Measurements from ENCODE around the gene UQCC5.
"Not testable (repeated sequence)": the region's sequence is repeated elsewhere in the genome, so short reads cannot be mapped to it uniquely, and the experiment has no call there.

The UQCC5 gene

DNA sequence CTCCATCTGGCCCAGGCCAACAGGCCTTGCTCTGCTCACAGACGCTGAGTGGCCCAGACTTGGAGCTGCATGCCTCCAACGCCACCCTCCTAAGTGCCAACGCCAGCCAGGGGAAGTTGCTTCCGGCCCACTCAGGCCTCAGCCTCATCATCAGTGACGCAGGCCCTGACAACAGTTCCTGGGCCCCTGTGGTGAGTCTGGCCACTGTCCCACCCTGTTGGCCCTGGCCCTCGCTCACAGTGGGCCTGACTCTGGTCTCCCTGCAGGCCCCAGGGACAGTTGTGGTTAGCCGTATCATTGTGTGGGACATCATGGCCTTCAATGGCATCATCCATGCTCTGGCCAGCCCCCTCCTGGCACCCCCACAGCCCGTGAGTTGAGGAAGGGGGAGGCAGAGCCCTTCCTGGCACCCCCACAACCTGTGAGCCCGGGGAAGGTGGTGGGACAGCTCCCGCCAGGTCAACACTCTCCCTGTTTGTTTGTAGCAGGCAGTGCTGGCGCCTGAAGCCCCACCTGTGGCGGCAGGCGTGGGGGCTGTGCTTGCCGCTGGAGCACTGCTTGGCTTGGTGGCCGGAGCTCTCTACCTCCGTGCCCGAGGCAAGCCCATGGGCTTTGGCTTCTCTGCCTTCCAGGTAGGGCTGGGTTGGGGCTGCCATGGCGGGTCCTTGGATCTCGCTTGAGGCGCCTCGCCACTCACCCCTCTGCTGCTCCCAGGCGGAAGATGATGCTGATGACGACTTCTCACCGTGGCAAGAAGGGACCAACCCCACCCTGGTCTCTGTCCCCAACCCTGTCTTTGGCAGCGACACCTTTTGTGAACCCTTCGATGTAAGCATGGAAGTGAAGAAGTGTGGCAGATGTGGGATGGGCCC, 12.8 kb upstream of the UQCC5 start:
- ATAC-seq: no peak

DNA sequence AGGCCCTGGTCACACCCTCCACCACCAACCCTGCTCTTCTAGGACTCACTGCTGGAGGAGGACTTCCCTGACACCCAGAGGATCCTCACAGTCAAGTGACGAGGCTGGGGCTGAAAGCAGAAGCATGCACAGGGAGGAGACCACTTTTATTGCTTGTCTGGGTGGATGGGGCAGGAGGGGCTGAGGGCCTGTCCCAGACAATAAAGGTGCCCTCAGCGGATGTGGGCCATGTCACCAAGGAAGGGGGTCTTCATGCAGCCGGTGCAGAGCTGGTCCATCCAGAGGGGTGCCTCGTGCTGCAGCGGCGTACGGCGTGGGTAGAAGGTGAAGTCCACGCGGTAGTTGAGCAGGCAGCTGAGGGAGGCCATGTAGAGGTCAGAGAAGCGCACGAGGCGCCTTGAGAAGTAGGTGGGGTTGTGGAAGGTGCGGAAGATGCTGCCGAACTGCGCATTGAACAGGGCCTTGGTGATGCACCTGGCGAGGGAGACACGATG, 12.1 kb upstream of the UQCC5 start:
- no peak for ATAC-seq

DNA sequence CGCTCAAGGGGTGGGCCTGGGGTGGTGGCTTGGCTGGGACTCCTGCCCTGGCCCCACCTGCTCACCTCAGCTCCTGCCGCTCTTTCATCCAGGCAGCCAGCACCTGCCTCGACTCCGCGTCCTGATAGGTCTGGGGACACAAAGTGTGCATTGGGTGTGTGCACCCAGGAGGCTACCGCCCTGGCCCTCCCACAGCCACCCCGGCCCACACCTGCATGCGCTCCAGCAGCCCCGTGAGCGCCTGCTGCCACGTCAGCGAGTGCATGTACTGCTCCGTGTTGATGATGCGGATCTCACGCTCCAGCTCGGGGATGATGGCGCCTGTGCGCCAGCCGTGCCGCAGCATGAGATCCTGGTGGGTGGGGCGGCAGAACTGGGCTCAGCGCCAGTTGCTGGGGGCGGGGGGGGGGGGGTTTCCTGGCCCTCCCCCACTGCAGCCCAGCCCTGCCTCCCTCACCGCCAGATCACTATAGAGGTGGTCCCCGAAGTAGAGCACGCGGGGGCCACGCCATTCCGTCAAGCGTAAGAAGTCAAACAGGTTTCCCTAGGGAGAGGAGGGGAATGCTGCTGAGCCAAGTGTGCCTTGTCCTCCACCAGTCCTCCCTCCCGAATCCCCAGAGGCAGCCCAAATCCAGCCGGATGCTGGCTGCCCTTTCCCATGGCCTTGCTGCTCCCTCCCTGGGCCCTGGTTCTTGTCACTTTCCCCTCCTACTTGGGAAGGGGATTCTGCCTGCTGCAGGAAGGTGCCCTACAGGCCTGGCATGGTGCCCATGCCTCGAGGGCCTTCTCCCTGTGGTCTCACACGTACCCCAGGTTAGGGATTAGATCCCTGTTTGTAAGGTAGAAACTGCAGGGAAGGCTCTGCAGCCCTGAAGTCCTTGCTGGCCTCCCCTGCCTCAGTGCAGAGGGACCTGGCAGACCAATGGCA, 11.4 kb upstream of the UQCC5 start:
- no peak for ATAC-seq

DNA sequence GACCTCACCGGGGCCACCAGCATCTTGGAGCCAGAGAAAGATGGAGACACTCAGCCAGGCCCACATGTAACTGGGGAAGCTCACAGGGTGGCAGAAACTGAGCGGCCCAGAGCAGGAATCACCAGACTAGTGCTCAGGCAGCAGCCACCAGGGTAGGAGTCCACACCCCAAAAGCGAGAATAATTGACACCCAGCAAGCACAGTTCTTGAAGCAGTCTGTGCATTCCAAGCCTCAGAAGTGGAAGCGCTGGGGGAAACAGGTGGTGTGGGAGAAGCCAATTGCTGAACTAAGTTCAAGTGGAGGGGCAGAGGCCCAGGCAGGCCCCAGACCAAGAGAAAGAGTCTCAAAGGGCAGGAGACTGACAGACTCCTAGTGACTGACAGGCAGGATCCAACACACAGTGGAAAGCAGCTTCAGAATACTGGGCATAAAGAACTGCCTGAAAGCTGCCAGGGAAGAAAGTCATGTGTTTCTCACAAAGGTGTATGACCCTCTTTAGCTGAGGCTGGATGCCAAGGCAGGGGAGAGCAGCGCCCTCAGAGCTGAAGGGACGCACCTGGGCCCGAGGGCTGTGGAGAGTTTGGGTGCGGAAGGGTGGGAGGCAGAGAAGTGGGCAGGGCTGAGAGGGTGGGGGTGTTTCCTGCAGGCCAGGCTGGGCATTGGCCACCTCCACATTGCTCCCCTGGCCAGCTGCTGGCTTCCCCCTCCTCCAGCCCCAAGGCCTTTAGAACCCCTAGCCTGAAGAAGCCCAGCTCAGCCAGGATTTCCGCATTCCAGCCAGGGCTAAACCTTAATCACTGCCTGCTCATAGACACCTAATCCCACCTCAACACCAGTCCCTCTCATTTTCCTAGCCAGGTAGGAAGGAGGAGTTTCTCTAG, 10.5 kb upstream of the UQCC5 start:
- no peak for ATAC-seq

DNA sequence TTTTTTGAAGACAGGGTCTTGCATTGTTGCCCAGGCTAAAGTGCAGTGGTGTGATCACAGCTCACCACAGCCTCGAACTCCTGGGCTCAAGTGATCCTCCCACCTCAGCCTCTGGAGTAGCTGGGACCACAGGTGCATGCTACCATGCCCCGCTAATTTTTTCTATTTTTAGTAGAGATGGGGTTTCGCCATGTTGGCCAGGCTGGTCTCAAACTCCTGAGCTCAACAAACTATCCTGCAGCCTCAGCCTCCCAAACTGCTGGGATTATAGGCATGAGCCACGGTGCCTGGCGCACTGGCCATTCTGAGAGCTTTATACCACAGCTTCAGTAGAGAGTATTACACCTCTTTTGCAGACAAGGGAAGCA, 9.8 kb upstream of the UQCC5 start:
- not testable (repeated sequence) for ATAC-seq

DNA sequence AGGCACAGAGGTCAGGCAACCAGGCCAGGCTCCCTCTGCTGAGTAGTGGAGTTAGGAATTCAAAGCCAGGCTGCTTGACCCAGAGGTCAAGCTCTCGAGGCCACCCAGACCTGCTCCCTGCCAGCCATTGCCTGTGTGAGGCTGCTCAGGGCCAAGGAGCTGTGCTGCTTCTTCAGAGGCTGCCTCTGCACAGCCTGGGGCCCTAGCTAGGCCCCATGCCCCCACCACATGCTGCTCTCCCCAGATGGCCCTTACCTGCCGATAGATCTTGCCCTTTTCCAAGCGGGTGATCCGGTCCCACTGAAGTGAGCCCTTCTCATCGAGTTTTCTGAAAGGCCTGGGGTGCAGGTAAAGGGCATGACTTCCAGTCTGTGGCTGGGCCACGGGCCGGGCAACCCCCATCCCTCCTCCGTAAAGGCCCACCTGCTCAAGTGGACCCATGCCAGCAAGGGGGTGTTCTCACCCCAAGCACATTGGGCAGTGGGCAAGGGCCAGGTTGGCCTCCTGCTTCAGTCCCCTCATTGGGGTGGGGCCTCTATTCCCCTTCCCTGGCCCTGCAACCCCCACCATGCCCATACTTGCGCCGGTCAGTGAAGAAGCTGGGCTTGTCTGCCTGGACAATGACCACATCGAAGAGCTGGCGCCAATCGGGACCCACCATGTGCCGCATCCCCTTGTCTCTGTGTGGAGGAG, 9.2 kb upstream of the UQCC5 start:
- no peak for ATAC-seq

DNA sequence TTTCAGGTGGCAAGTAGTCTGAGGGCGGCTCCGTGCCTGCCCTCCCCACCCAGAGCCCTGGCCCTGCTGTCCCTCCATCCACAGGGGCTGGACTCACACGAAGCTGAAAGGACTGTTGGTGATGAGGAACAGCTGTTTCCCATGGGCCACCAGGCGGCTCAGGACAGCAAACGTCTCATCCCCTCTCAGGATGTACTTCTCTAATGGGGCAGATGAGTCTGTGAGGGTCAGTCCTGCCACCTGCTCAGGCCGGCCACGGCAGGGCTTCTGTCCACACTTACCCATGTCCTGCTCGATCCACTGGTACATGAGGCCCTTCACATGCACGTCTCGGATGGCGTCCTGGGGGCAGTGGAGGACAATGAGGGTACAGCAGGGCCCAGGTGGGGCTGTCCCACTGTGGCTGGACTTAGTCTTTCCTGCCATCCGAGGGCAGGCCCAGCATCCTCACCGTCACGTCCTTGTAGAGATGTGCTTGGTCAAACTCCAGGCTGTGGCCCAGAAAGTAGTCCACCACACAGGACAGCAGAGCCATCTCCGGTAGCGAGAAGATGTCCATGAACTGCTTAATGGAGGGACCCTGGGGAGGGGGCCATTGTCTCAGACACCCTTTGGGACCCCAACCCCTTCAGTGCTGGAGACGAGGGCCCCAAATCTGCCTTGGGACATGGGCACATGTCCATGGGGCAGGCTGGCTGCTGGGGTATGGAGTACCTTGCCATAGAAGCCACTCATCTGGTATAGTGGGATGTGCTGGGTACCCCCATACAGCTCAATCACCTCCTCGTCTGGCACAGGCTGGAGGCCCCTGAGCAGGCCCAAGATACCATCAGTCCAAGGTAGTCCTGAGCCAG, 8.4 kb upstream of the UQCC5 start:
- no peak for ATAC-seq

DNA sequence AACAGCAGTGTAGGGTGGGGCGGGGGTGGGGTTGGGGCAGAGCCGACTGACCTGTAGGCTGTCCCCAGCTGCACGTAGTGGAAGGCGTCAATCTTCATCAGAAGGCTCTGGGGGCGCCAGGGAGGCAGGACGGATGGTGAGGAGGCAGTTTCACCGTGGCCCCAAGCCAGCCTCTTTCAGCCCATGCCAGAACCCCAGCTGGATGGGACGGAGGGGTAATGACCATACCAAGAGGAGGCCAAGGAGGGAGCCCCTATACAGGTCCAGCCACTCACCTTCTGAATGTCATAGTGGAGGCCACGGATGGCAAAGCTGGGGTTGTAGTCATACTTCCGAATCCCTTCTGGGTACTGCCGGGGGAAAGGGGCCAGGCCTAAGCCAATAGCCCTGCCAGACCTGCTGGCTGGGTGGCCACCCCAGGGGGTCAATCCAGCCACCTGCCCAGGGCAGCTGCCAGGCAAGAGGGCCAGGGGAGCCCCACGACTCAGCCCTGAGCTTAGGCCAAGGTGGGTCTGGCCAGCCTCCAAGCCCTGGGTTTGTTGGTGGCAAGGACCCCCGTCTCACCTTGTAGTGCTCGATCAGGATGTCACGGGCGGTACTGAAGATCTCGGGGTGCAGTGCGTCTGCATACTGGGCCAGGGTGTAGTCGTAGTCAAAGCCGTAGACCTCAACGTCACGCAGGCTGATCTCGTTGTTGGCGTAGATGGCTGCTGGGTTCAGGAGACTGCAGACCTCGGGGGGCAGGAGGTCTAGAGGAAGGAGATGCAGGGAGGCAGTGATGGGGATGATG, 7.6 kb upstream of the UQCC5 start:
- ATAC-seq: no peak

DNA sequence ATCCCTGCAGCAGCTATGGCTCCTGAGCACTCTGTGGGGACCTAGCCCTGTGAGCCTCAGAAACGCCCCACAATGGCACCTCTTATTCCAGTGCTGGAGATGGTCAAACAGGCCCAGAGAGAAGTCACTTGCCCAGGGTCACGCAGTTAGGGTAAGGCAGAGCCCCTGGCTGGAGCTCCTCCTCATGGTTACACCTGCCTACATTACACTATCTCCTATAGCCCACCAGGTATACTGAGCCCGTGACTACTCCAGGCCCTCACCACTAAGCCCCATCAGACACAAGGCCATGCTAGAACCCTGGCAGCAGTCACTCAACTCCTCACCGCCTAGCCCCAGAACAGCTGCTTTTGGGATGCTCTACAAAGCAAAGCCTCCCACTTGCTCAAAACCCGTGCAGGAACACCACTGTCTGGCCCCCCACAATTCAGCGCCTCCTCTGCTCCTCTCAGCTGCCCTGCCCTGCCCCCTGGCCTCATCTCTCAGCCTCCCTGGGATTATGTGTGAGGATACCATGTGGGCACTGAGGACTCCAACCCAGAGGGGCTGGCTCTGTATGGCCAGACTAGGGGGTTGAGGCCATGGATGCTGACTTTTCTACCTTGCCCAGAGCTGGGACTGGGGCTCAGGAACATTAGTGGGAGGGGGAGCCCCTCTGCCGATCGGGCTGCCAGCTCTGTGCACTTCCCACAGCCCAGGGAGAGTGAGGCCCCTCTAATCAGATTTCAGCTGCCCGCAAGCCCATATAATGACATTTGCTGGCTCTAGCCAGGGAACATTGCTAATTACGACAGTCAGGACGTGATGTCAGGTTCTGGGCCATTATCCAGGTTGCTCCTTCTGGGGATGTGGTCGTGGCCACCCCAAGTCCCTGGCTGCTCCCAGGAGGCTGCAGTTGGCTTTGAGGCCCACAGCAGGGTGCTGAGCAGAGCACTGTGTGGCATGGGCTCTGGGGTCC, 6.8 kb upstream of the UQCC5 start:
- no peak for ATAC-seq

DNA sequence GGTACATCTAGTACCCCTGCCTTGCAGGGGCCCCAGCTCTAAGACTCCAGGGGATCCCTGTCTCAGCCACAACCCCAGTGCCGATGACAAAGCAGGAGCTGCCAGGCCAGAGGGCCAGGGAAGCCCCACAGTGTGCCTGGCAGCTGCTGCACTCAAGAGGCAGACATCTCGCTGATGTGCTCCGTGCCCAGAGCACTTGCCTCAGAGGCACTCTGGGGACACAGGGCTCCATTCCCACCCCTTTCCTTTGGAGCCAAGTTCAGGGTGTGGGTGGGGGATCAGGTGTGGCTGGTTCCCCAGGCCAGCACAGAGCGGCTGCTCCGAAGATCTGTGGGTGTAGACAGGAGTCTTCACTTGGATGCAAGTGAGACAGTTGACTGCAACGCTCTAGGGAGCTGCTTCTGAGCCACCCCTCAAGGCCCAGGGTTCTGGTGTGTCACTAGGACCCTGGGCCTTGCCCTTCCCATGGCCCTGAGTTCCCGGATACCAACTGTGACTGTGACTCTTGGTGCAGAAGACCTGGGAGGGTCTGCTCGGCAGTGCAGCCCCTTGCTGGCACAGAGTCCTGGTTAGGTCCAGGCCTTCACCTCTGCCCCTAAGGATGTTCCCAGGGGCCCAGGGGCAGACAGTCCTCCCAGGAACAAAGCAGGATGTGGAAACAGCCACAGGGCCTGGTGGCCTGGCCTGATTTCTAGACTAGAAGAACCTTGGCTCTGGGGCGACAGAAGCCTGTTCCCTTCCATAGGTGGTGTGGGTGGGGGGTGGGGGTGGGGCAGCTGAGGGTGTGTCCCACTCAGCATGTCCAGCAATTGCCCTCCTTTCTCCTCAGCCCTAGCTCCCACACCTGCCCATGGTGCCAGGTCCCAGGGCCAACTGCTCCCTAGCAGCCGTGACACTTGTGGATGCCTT, 5.2 kb upstream of the UQCC5 start:
- no peak for ATAC-seq

DNA sequence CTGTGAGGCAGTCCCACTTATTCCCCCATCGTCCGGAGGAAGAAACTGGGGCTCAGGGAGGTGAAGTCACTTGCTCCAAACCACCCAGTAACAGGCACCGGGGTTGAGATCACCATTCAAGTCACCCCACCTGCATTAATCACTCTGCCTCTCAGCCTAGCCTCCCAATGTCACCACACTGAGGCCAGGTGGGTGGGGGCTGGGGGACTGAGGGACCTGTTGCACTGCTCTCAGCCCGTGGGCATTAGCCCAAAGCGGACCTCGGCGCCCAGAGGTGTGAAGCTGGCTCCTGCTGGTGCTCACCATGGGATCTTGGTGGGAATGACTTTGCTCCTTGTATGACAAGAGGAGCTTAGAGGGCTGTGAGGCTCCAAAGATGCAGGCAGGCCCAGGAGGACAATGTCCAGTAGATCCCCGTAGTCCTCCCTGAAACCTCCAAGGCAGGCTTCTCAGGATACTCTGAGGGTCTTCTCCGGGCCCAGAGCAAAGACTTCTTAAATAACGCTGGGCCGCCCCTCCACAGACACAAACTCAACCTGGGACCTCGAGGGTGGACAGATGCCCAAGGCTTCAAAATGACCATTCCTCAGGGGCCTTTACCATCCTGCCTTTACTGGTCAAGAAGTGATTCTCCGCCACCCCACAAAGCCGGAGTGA, 4.4 kb upstream of the UQCC5 start:
- no peak for ATAC-seq

DNA sequence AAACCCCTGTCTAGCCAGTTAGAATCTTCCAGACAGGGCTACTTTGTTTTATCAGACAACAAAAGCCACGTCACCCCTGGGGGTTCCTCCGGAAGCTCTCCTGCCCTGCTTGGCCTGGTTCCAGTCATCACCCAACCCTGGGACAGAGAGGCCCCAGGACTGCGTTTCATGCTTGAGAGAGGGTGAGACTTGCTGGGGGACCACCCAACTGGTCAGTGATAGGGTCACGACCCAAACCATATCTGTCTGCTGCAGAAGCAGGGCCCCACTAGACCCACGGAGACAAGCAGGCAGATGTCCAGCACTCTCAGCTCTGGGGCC, 3.9 kb upstream of the UQCC5 start:
- ATAC-seq: no peak

DNA sequence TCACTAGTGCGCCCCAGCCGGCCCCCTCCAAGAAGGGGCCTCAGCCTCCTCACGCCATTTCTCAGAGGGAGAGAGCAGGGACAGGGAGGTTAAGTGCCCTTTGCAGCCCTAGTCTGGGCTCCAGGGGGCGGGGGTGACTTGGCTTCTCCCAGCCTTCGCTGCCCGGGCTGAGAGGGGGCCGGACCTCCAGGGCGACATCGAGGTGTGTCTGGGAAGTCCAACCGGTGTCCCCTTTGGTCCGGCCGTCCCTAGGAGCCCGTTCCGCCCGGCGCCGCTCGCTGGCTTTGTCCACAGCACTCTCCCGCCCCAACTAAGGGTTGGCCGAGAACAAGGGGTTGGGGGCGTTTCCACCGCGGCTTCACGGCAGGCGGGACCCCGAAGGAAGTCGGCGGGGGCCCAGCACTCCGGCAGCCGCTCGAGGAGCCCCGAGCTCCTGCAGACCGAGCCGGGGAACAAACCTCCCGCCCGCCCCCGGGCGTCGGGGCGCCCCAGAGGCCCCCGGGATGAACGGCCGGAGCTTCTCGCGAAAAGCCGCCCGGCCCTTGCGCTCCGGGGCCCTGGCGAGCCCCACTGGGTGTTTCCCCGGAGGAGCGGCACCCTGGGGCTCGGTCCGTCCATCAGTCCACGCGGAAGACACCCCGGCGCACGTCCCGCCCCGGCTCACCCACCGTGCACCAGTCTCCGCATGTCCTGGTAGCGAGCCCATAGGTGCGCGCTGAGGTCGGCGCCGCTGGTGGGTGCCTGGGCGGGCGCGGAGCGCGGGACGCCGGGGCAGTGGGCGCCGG, 3.4 kb upstream of the UQCC5 start:
- ATAC-seq: no peak

DNA sequence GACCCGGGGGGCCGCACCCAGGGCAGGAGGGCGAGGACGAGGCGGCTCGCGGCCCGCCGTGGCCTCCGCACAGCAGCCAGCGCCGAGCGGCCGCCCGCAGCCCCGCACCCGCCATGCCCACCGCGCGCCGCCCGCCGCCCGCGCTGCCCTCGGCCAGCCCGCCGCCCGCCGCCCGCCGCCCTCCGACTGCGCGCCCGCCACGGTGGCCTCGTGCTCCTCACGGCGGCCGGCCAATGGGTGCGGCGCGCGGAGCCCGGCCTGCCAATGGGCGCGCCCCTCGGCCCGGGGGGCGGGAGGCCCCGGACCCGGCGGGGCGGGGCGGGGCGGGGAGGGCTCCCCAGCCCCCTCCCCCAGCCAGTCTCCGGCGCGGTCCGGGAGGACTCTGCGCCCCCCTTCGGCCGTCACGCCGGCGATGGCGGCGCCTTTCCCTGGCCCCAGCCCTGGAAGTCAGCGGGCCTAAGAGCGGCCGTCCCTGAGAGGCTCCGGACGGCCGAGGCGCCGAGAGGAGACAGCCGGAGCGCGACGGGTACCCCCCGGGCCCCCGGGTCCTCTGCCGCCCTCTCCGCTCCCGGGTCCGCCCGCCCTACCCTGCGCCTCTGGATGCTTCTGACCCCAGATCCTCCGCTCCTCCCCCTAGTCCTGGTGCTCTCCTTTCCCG, 2.7 kb upstream of the UQCC5 start, which contains the start of gene NT5DC2:
NT5DC2 (minus strand) TSS at position 235 of the 658 bp plus-strand sequence; CDS start at position 115, 120 bp downstream.
- ATAC-seq: peak; percentile 28 to 37

DNA sequence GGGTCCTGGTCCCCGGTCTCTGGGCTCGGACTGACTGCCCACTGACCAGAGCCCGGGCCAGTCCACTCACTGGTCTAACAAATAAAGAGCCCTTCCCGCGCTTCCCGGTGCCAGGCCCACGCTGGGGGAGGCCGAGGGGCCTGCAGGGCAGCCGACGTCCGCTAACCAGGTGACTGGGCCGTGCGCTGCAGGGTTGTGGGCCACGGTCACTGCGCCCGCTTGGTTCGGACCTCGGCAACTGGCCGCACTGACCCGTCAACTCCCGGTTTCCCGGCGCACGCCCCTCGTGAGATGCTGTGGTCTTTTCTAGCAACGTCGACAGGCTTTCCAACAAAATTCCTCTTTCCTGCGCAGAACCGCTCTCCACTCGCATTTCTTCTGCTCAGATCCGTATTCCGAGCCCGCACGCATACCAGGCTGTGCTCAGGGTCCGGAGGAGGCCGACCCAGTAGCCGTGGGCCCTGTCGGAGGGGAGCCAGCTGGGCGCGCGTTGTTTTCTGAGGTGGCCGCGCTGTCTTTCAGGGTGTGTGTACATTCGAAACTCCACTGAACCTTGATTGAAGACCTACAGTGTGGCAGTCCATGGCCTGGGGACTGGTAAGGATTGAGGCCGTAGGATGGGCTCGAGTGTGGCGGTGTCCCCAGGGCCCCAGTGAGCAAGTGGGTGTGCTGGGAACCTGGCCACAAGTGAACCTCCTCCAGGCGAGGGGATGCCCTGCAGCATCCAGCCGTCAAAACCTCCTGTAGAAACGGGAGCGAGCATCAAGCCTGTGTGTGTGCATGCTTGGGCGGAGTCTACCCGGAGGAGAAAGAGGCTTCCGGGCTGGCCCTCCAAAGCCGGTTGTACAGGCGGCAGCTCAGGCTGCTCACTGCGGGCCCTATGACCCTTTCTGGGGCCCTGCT, 1.9 kb upstream of the UQCC5 start:
- ATAC-seq: no peak
